Measurements from ENCODE around the gene CELF4.

Gene CELF4

GRCh38 chr18:37532917-37533316, 32.7 kb downstream of the CELF4 start:
- TF ChIP-seq GABPA (IDR thresholded peaks at IDR 0.05; ENCODE audit: low read depth) (no peak), CTCF (IDR thresholded peaks at IDR 0.05; ENCODE audit: insufficient read depth, low read length) (no peak), POLR2AphosphoS5 (IDR thresholded peaks at IDR 0.05; ENCODE audit: low read depth) (no peak), SPI1 (IDR thresholded peaks at IDR 0.05; ENCODE audit: borderline replicate concordance, low read depth) (no peak)
- TF ChIP-seq, protein P1, sequence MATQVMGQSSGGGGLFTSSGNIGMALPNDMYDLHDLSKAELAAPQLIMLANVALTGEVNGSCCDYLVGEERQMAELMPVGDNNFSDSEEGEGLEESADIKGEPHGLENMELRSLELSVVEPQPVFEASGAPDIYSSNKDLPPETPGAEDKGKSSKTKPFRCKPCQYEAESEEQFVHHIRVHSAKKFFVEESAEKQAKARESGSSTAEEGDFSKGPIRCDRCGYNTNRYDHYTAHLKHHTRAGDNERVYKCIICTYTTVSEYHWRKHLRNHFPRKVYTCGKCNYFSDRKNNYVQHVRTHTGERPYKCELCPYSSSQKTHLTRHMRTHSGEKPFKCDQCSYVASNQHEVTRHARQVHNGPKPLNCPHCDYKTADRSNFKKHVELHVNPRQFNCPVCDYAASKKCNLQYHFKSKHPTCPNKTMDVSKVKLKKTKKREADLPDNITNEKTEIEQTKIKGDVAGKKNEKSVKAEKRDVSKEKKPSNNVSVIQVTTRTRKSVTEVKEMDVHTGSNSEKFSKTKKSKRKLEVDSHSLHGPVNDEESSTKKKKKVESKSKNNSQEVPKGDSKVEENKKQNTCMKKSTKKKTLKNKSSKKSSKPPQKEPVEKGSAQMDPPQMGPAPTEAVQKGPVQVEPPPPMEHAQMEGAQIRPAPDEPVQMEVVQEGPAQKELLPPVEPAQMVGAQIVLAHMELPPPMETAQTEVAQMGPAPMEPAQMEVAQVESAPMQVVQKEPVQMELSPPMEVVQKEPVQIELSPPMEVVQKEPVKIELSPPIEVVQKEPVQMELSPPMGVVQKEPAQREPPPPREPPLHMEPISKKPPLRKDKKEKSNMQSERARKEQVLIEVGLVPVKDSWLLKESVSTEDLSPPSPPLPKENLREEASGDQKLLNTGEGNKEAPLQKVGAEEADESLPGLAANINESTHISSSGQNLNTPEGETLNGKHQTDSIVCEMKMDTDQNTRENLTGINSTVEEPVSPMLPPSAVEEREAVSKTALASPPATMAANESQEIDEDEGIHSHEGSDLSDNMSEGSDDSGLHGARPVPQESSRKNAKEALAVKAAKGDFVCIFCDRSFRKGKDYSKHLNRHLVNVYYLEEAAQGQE (IDR thresholded peaks at IDR 0.05; ENCODE audit: insufficient replicate concordance, low read depth): no peak
- no peak overlapping the region for H3K27ac ChIP-seq (replicated peaks)
- H3K4me3 ChIP-seq (replicated peaks; ENCODE audit: insufficient read depth, low read length): no peak overlapping the region
- no peak for DNase-seq (ENCODE audit: low read depth in 1 of 2, low spot score in 1 of 2)
- peaks cover 16% of the 10 kb centered on the region for H3K27me3 ChIP-seq (ENCODE audit: insufficient read depth, poor library complexity, severe bottlenecking)

DNA sequence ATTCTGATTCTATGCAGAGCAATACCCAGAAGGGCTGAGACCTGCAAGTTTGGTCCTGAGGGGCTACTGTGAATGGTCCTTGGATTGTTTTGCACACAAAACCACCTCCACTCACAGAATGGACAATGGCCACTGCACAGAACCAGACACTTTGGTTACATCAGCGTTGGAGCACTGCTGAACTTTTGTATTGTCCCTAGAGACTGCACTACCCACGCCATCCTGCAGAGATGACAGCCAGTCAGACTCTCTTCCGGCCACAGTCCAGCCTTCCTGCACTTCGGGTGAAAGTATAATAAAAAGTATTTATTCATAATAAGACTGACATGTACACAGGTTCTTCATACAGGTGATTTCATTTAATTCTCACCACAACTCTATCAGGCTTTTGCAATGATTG, 35.7 kb downstream of the CELF4 start:
- no peak overlapping the region for H3K27ac ChIP-seq (replicated peaks)
- no peak overlapping the region for H3K4me3 ChIP-seq (replicated peaks; ENCODE audit: insufficient read depth, low read length)
- TF ChIP-seq, protein P1 (IDR thresholded peaks at IDR 0.05; ENCODE audit: insufficient replicate concordance, low read depth): no peak
- TF ChIP-seq SPI1 (IDR thresholded peaks at IDR 0.05; ENCODE audit: borderline replicate concordance, low read depth) (no peak), GABPA (IDR thresholded peaks at IDR 0.05; ENCODE audit: low read depth) (no peak), CTCF (IDR thresholded peaks at IDR 0.05; ENCODE audit: insufficient read depth, low read length) (no peak), POLR2AphosphoS5 (IDR thresholded peaks at IDR 0.05; ENCODE audit: low read depth) (no peak)
- no peak for DNase-seq (ENCODE audit: low read depth in 1 of 2, low spot score in 1 of 2)
- peaks cover 15% of the 10 kb centered on the region for H3K27me3 ChIP-seq (ENCODE audit: insufficient read depth, poor library complexity, severe bottlenecking)

DNA sequence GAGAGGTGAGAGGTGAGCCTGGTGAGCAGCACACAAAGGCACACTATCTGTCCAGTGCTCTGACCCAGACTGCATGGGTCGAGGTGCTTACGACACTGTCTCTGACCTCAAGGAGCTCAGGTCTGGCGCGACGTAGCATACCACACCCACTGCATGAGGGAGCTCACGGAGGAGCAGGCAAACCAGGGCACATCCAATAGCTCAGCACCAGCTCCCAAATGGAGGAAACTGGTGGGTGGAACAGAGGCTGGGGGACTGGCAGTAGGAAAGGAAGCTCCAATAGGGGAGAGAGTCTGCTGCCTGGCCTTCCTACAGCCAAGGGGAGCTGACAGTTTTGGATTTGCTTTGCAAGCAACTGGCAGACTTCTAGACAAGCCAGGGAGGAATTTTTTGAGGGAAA, 36.3 kb downstream of the CELF4 start:
- no peak for DNase-seq (ENCODE audit: low read depth in 1 of 2, low spot score in 1 of 2)
- Histone ChIP-seq H3K4me3 (replicated peaks; ENCODE audit: insufficient read depth, low read length) (no peak overlapping the region), H3K27me3 (ENCODE audit: insufficient read depth, poor library complexity, severe bottlenecking) (peaks cover 17% of the 10 kb centered on the region), H3K27ac (replicated peaks) (no peak overlapping the region)
- TF ChIP-seq SPI1 (IDR thresholded peaks at IDR 0.05; ENCODE audit: borderline replicate concordance, low read depth): no peak
- TF ChIP-seq POLR2AphosphoS5 (IDR thresholded peaks at IDR 0.05; ENCODE audit: low read depth): no peak
- TF ChIP-seq, protein P1 (IDR thresholded peaks at IDR 0.05; ENCODE audit: insufficient replicate concordance, low read depth): no peak
- TF ChIP-seq GABPA (IDR thresholded peaks at IDR 0.05; ENCODE audit: low read depth): no peak
